OCI-LY7 (cell line): ENCODE measurements around the gene KCNQ1. TPM values are rescaled to one million over a fixed set of nuclear protein-coding genes. Genes with fewer than 3 reads are reported as not detected.
A peak's percentile ranks its signal among the peaks of the same experiment; 100 is the strongest.

Experiments
- BruUV-seq: library from RNA; stranded (reverse); fragments of 400-500 nt; replicated peaks from 2 replicates; lab custom pipeline; 2021; lab: Mats Ljungman, UMichigan
- CTCF ChIA-PET: fragments of 300-600 bp; sonication (Branson Sonifier 250); formaldehyde crosslinking; loops from one replicate; lab custom pipeline; 2022; ENCODE audit warnings: antibody characterized with exemption; ENCODE audit not compliant: unreplicated experiment; lab: Charles Lee
- POLR2A ChIA-PET: fragments of 300-600 bp; sonication (Branson Sonifier 250); formaldehyde crosslinking; loops from one replicate; lab custom pipeline; 2022; ENCODE audit warnings: antibody characterized with exemption; lab: Charles Lee
- DNase-seq: peaks from one replicate; pipeline ENCODE4 v3.0.0-alpha.2; 2015; ENCODE audit warnings: low spot score
- H2AFZ ChIP-seq: fragments of 200-600 bp; sonication (generic), shearing (Covaris generic); 2 replicates; pipeline ENCODE4 v1.6.1; 2014; ENCODE audit warnings: mild to moderate bottlenecking, antibody characterized with exemption, low read length, moderate library complexity
- H3K27ac ChIP-seq: fragments of 200-600 bp; sonication (generic); 2 replicates; pipeline ENCODE4 v1.5.1; 2014; ENCODE audit warnings: mixed run types, low read depth, mild to moderate bottlenecking, moderate library complexity, low read length, inconsistent platforms; ENCODE audit not compliant: poor library complexity, severe bottlenecking
- H3K36me3 ChIP-seq: fragments of 200-600 bp; sonication (generic); 2 replicates; pipeline ENCODE4 v1.6.1; 2014; ENCODE audit warnings: mild to moderate bottlenecking, antibody characterized with exemption, low read length, moderate library complexity, mixed read lengths; ENCODE audit not compliant: insufficient read depth
- H3K4me1 ChIP-seq: fragments of 200-600 bp; sonication (generic); 2 replicates; pipeline ENCODE4 v1.5.1; 2014; ENCODE audit warnings: mild to moderate bottlenecking, low read length; ENCODE audit not compliant: insufficient read depth, poor library complexity, severe bottlenecking
- H3K4me2 ChIP-seq: fragments of 200-600 bp; sonication (generic); 2 replicates; pipeline ENCODE4 v1.6.1; 2014; ENCODE audit warnings: mild to moderate bottlenecking, low read length
- H3K4me3 ChIP-seq: fragments of 200-600 bp; sonication (generic); 2 replicates; pipeline ENCODE4 v1.5.1; 2014; ENCODE audit warnings: mild to moderate bottlenecking, low read depth, low read length; ENCODE audit not compliant: poor library complexity, severe bottlenecking
- H3K79me2 ChIP-seq: fragments of 200-600 bp; sonication (generic); 2 replicates; pipeline ENCODE4 v1.6.1; 2016; ENCODE audit warnings: low read depth, mild to moderate bottlenecking, low read length, moderate library complexity, mixed read lengths; ENCODE audit not compliant: insufficient read depth
- H3K9me2 ChIP-seq: fragments of 200-600 bp; sonication (generic); 2 replicates; pipeline ENCODE4 v1.6.1; 2016; ENCODE audit warnings: mild to moderate bottlenecking, low read length, mixed read lengths; ENCODE audit not compliant: insufficient read depth
- H3K9me3 ChIP-seq: fragments of 200-600 bp; sonication (generic); 2 replicates; pipeline ENCODE4 v1.6.1; 2014; ENCODE audit warnings: mild to moderate bottlenecking, mixed run types, low read length, mixed read lengths
- H4K20me1 ChIP-seq: fragments of 200-600 bp; sonication (generic); 2 replicates; pipeline ENCODE4 v1.6.1; 2014; ENCODE audit warnings: mild to moderate bottlenecking, antibody characterized with exemption, low read length, moderate library complexity, mixed read lengths; ENCODE audit not compliant: insufficient read depth
- CTCF ChIP-seq: fragments of 200-600 bp; sonication (generic); conservative IDR thresholded peaks from 2 replicates; pipeline ENCODE4 v1.5.1; 2014; ENCODE audit warnings: mild to moderate bottlenecking, antibody characterized with exemption, low read length, moderate library complexity, mixed read lengths
- EZH2phosphoT487 ChIP-seq: fragments of 200-600 bp; sonication (generic); IDR thresholded peaks from 2 replicates; pipeline ENCODE4 v1.6.1; 2018; ENCODE audit warnings: low read depth, borderline replicate concordance, mild to moderate bottlenecking, mixed run types, antibody characterized with exemption, low read length, moderate library complexity, mixed read lengths
- intact Hi-C: fragments of 100-400 bp; cut with micrococcal nuclease; formaldehyde crosslinking; loops from one replicate; pipeline ENCODE4 v1.10.0; 2022; ENCODE audit not compliant: unreplicated experiment
- total RNA-seq, 2 experiments: library from RNA; depleted of rRNA in 1 of 2; stranded (reverse); fragments of >200 nt in 1 of 2; shearing (Covaris generic) in 1 of 2; gene quantifications; 2 replicates each; pipeline ENCODE4 v1.2.3, GENCODE V29; 2014 to 2022

Gene KCNQ1
- total RNA-seq, 2 experiments from 2014 or later: 0.22 to 1.3 TPM

GRCh38 chr11:2891326-2892214 lies 446.8 kb downstream of the KCNQ1 start:
- Histone ChIP-seq H4K20me1 (no peaks in the 10 kb centered on the region), H3K27ac (no peak overlapping the region), H3K9me3 (no peaks in the 10 kb centered on the region), H3K4me3 (no peak overlapping the region), H2AFZ (peak overlapping the region; percentile 53; the same call in 1 of the 2 replicates), H3K79me2 (no peaks in the 10 kb centered on the region), H3K9me2 (no peaks in the 10 kb centered on the region), H3K4me1 (peaks cover 24% of the 10 kb centered on the region), H3K4me2 (peak overlapping the region; percentile 58), H3K36me3 (no peaks in the 10 kb centered on the region)
- no peak for DNase-seq
- intact Hi-C loops: loop anchor here (1.0 kb wide), 1 partner anchor 359 kb away; no protein-coding TSS in a partner anchor
- ChIA-PET CTCF (interaction anchor here (0.6 kb wide), 1 partner anchor 352 kb away, joined by 10 read pairs; no protein-coding TSS in a partner anchor), POLR2A (no interaction called here)
- TF ChIP-seq CTCF (peak; percentile 41; the same call in 1 of the 2 replicates), EZH2phosphoT487 (no peak)
- no TSS peak for BruUV-seq

GRCh38 chr11:2892215-2892966 lies 447.6 kb downstream of the KCNQ1 start:
- no peaks in the 10 kb centered on the region for H4K20me1 ChIP-seq
- CTCF ChIA-PET: interaction anchor here (0.6 to 1.6 kb wide), 4 partner anchors 10 to 361 kb away, joined by 3 to 10 read pairs (median 4); no protein-coding TSS in a partner anchor
- H3K4me3 ChIP-seq: peak overlapping the region; percentile 41
- no peaks in the 10 kb centered on the region for H3K9me3 ChIP-seq
- peak; percentile 71 for DNase-seq
- BruUV-seq: no TSS peak
- H3K4me1 ChIP-seq: peaks cover 22% of the 10 kb centered on the region
- peak overlapping the region; percentile 58 for H3K4me2 ChIP-seq
- POLR2A ChIA-PET: no interaction called here
- peak overlapping the region; percentile 53 for H2AFZ ChIP-seq
- no peaks in the 10 kb centered on the region for H3K36me3 ChIP-seq
- peak overlapping the region; percentile 20 for H3K27ac ChIP-seq
- peak; percentile 87 for TF ChIP-seq CTCF
- TF ChIP-seq EZH2phosphoT487: no peak
- intact Hi-C loops: loop anchor here (1.0 kb wide), 1 partner anchor 360 kb away; no protein-coding TSS in a partner anchor
- no peaks in the 10 kb centered on the region for H3K79me2 ChIP-seq
- H3K9me2 ChIP-seq: no peaks in the 10 kb centered on the region
